HEK293T (cell line): ENCODE results near the gene CAMK2G.

Experiments used
- CTCF ChIA-PET: fragments of 350-600 bp; formaldehyde crosslinking; extraction: SDS; loops from one replicate; lab custom pipeline; 2021; ENCODE audit warnings: antibody characterized with exemption, inconsistent platforms; lab: Yijun Ruan, JAX
- POLR2A ChIA-PET: fragments of 350-600 bp; formaldehyde crosslinking; extraction: SDS; loops from one replicate; lab custom pipeline; 2020; ENCODE audit warnings: antibody characterized with exemption, inconsistent platforms; lab: Yijun Ruan, JAX
- DNase-seq: peaks from one replicate; pipeline ENCODE4 v3.0.0; 2012; ENCODE audit warnings: mixed read lengths; ENCODE audit errors: extremely low spot score
- ARNT ChIP-seq: fragments of 450-650 bp; IDR thresholded peaks from 2 replicates; pipeline ENCODE4 v1.6.1; 2017; ENCODE audit warnings: mild to moderate bottlenecking
- BHLHE40 ChIP-seq: fragments of 450-650 bp; IDR thresholded peaks from 2 replicates; pipeline ENCODE4 v1.6.1; 2016; ENCODE audit warnings: mild to moderate bottlenecking, moderate library complexity, borderline replicate concordance
- CTBP1 ChIP-seq: fragments of 450-650 bp; IDR thresholded peaks from 2 replicates; pipeline ENCODE4 v1.6.1; 2016; ENCODE audit warnings: borderline replicate concordance
- ELF4 ChIP-seq: fragments of 450-650 bp; IDR thresholded peaks from 2 replicates; pipeline ENCODE4 v1.6.1; 2017; ENCODE audit warnings: antibody characterized with exemption
- FOXA1 ChIP-seq: fragments of 450-650 bp; IDR thresholded peaks from 2 replicates; pipeline ENCODE4 v1.6.1; 2016; ENCODE audit warnings: mild to moderate bottlenecking
- FOXK2 ChIP-seq: fragments of 450-650 bp; IDR thresholded peaks from 2 replicates; pipeline ENCODE4 v1.6.1; 2016; ENCODE audit warnings: mild to moderate bottlenecking
- FOXM1 ChIP-seq: fragments of 450-650 bp; IDR thresholded peaks from 2 replicates; pipeline ENCODE4 v1.6.1; 2017; ENCODE audit warnings: mild to moderate bottlenecking, borderline replicate concordance
- HDGF ChIP-seq: fragments of 450-650 bp; IDR thresholded peaks from 2 replicates; pipeline ENCODE4 v1.6.1; 2017; ENCODE audit warnings: antibody characterized with exemption, borderline replicate concordance
- L3MBTL2 ChIP-seq: fragments of 450-650 bp; conservative IDR thresholded peaks from 2 replicates; pipeline ENCODE4 v1.6.1; 2016; ENCODE audit warnings: mild to moderate bottlenecking
- LEF1 ChIP-seq: fragments of 450-650 bp; IDR thresholded peaks from 2 replicates; pipeline ENCODE4 v1.6.1; 2017; ENCODE audit warnings: mild to moderate bottlenecking, borderline replicate concordance
- NFRKB ChIP-seq: fragments of 450-650 bp; IDR thresholded peaks from 2 replicates; pipeline ENCODE4 v1.6.1; 2016; ENCODE audit warnings: mild to moderate bottlenecking, moderate library complexity
- SP1 ChIP-seq: fragments of 450-650 bp; IDR thresholded peaks from 2 replicates; pipeline ENCODE4 v1.6.1; 2017
- SUZ12 ChIP-seq: fragments of 450-650 bp; IDR thresholded peaks from 2 replicates; pipeline ENCODE4 v1.6.1; 2016; ENCODE audit warnings: mild to moderate bottlenecking
- TARDBP ChIP-seq: fragments of 450-650 bp; IDR thresholded peaks from 2 replicates; pipeline ENCODE4 v1.6.1; 2016
- ZNF384 ChIP-seq: fragments of 450-650 bp; IDR thresholded peaks from 2 replicates; pipeline ENCODE4 v1.6.1; 2016
- TF ChIP-seq, protein P1 (sequence below): fragments of 450-650 bp; IDR thresholded peaks from 2 replicates; pipeline ENCODE4 v1.6.1; 2016

Gene CAMK2G

GRCh38 chr10:73815719-73816030, 58.7 kb downstream of the CAMK2G start:
- no peak for TF ChIP-seq FOXK2
- ChIA-PET CTCF (interaction anchor here (1.1 kb wide), 1 partner anchor 10 kb away, joined by 3 read pairs; no protein-coding TSS in a partner anchor), POLR2A (no interaction called here)
- DNase-seq = no peak

DNA sequence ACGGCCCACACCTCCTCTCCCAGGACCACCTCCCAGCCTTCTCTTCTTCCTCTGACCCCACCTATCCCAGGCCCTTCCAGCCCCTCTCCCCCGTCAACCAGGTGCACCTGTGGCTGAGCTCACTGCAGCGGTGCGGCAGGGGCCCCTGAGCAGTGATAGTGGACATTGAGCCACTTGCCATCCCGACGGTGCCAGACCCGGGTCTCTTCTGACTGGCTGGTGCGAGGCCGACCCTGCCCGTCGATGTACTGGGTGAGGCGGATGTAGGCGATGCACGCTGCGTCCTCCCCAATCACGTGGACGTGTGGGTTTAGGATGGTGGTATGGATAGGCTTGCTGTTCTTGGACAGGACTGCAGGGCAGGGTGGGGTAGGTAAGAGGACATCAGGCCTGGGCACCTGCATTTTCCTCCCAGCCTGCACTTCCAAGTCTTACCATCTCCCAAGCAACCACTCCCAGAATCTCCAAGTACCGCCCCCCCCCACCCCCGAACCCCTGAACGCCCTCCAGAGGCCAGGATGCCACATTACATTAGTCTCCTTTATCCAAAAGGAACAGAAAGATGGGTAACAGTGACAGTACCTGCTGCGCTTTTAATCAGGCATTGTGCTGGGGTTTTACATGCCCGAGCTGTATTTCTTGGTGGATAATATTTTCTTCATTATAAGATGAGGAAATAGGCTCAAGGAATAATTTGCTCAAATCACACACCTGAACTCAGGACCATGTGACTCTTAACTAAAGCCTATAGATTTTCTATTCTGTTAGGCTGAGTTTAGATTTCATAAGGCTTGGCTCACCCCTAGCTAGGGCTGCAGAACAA, 59.2 kb downstream of the CAMK2G start:
- ChIA-PET CTCF (interaction anchor here (0.5 kb wide), 2 partner anchors 18 to 1804 kb away, joined by 4 to 7 read pairs; no protein-coding TSS in a partner anchor), POLR2A (interaction anchor here (1.0 kb wide), 1 partner anchor 42 kb away, joined by 4 read pairs; a partner anchor contains a TSS)
- DNase-seq = peak; percentile 54
- TF ChIP-seq FOXK2 = no peak
- TF ChIP-seq CTBP1 = no peak
- TF ChIP-seq, protein P1, sequence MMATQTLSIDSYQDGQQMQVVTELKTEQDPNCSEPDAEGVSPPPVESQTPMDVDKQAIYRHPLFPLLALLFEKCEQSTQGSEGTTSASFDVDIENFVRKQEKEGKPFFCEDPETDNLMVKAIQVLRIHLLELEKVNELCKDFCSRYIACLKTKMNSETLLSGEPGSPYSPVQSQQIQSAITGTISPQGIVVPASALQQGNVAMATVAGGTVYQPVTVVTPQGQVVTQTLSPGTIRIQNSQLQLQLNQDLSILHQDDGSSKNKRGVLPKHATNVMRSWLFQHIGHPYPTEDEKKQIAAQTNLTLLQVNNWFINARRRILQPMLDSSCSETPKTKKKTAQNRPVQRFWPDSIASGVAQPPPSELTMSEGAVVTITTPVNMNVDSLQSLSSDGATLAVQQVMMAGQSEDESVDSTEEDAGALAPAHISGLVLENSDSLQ = no peak
- no peak for TF ChIP-seq L3MBTL2
- TF ChIP-seq SP1 = no peak
- no peak for TF ChIP-seq NFRKB
- TF ChIP-seq ELF4 = no peak
- no peak for TF ChIP-seq FOXM1
- no peak for TF ChIP-seq BHLHE40
- no peak for TF ChIP-seq FOXA1
- TF ChIP-seq ARNT = no peak
- no peak for TF ChIP-seq TARDBP
- TF ChIP-seq HDGF = no peak

DNA sequence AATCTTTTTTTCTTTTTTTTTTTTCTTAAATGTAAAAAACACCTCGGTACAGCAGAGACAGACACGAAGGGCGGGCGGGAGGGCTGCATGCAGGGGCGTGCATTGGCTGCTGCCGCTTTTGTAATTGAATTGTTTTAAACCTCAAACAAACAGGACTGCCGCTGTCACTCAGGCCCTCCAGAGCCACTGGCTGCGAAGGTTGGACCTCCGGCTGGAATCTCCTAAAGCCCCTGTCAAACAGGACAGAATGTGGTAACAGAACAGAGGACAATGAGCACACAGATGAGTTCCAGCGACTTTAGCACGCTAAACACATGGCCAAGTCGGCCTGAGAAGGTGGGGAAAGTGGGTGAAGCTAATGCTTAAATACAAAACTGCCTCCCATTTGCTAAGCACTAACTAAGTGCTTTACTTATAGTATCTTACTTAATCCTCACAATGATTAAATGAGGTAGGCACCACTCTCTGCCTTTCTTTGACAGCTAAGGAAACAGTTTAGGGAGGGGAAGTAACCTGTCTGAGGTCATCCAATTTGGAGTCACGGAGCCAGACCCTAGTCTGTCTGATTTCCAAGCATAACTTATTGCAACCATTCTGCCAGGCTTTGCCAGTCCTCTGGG, 60.0 kb downstream of the CAMK2G start:
- POLR2A ChIA-PET = interaction anchor here (1.0 kb wide), 1 partner anchor 42 kb away, joined by 4 read pairs; a partner anchor contains a TSS
- CTCF ChIA-PET = interaction anchor here (0.5 to 0.7 kb wide), 3 partner anchors 19 to 1804 kb away, joined by 4 to 7 read pairs (median 7); no protein-coding TSS in a partner anchor
- TF ChIP-seq SUZ12 (no peak), FOXA1 (no peak), CTBP1 (no peak), ARNT (no peak), BHLHE40 (no peak), SP1 (no peak), LEF1 (no peak), ELF4 (no peak), HDGF (no peak), TARDBP (no peak), L3MBTL2 (no peak), ZNF384 (no peak), FOXK2 (no peak), FOXM1 (no peak), NFRKB (no peak)
- TF ChIP-seq, protein P1 = no peak
- no peak for DNase-seq

DNA sequence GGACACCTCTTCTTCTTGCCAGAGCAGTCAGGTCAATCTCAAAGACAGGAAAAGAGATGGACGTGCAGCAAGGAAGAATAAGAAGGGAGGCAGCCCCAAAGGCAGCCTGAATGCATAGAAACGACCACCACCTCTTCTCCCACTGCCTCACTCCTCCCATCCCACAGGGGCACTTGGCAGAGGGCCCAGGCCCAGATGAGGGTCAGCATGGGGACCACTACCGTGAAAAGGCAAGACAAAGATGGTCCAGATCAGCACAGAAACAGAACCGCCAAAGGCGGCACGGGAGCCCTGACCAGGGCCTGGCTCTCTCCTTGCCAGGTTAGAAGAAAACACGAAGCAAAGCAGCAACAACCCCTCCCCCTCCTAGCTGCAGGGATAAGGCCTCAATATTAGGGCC, 61.0 kb downstream of the CAMK2G start:
- ChIA-PET CTCF (no interaction called here), POLR2A (no interaction called here)
- no peak for TF ChIP-seq FOXK2
- no peak for TF ChIP-seq LEF1
- TF ChIP-seq BHLHE40 = no peak
- TF ChIP-seq ZNF384 = no peak
- TF ChIP-seq SP1 = no peak
- TF ChIP-seq, protein P1 = no peak
- no peak for TF ChIP-seq SUZ12
- no peak for TF ChIP-seq ELF4
- no peak for TF ChIP-seq TARDBP
- TF ChIP-seq HDGF = no peak
- no peak for TF ChIP-seq NFRKB
- TF ChIP-seq ARNT = no peak
- TF ChIP-seq L3MBTL2 = no peak
- no peak for TF ChIP-seq FOXM1
- no peak for TF ChIP-seq FOXA1

GRCh38 chr10:73812657-73813056, 61.7 kb downstream of the CAMK2G start:
- TF ChIP-seq ELF4 (no peak), L3MBTL2 (no peak), SUZ12 (no peak), HDGF (no peak), FOXA1 (no peak), FOXK2 (no peak), ZNF384 (no peak), CTBP1 (no peak), TARDBP (no peak), FOXM1 (no peak), SP1 (no peak), BHLHE40 (no peak), ARNT (no peak), LEF1 (no peak), NFRKB (no peak)
- TF ChIP-seq, protein P1 = no peak
- DNase-seq = no peak
- POLR2A ChIA-PET = no interaction called here
- CTCF ChIA-PET = no interaction called here

More for the DNA sequence above, 61.0 kb downstream of the CAMK2G start:
- no peak for DNase-seq
